H9 (cell line): ENCODE data around the gene OR51M1. TPM values are rescaled to one million over a fixed set of nuclear protein-coding genes. Genes with fewer than 3 reads are reported as not detected.

Experiments used
- DNase-seq: peaks from one replicate; pipeline ENCODE4 v3.0.0-alpha.2; 2017
- H2AFZ ChIP-seq: one replicate; pipeline ENCODE4 v1.6.1; 2013; ENCODE audit warnings: mild to moderate bottlenecking, low read length, control low read depth, moderate library complexity
- H2AK5ac ChIP-seq: 2 replicates; pipeline ENCODE4 v1.6.1; 2013; ENCODE audit warnings: low read length, control low read depth, mixed read lengths; ENCODE audit not compliant: insufficient read length
- H2BK120ac ChIP-seq: one replicate; pipeline ENCODE4 v1.6.1; 2013; ENCODE audit warnings: low read depth, mild to moderate bottlenecking, low read length, control low read depth, inconsistent platforms; ENCODE audit not compliant: poor library complexity, severe bottlenecking
- H2BK12ac ChIP-seq: 2 replicates; pipeline ENCODE4 v1.6.1; 2013; ENCODE audit warnings: low read length, control low read depth, mixed read lengths, low read depth; ENCODE audit not compliant: insufficient read length
- H2BK15ac ChIP-seq: 2 replicates; pipeline ENCODE4 v1.6.1; 2013; ENCODE audit warnings: low read depth, low read length, control low read depth
- H2BK20ac ChIP-seq: one replicate; pipeline ENCODE4 v1.6.1; 2013; ENCODE audit warnings: low read depth, mild to moderate bottlenecking, low read length, control low read depth, inconsistent platforms; ENCODE audit not compliant: poor library complexity, severe bottlenecking
- H2BK5ac ChIP-seq: 2 replicates; pipeline ENCODE4 v1.6.1; 2013; ENCODE audit warnings: low read length, control low read depth, mixed read lengths; ENCODE audit not compliant: insufficient read length
- H3K14ac ChIP-seq: 2 replicates; pipeline ENCODE4 v1.6.1; 2013; ENCODE audit warnings: low read length, control low read depth; ENCODE audit not compliant: insufficient read depth
- H3K18ac ChIP-seq: 2 replicates; pipeline ENCODE4 v1.6.1; 2013; ENCODE audit warnings: low read depth, mild to moderate bottlenecking, mixed read lengths, low read length, control low read depth; ENCODE audit not compliant: insufficient read length
- H3K23ac ChIP-seq: 2 replicates; pipeline ENCODE4 v1.6.1; 2013; ENCODE audit warnings: low read length, control low read depth, mixed read lengths, low read depth; ENCODE audit not compliant: insufficient read length
- H3K23me2 ChIP-seq: 2 replicates; pipeline ENCODE4 v1.6.1; 2013; ENCODE audit warnings: low read depth, mild to moderate bottlenecking, mixed read lengths, low read length, control low read depth; ENCODE audit not compliant: insufficient read length, poor library complexity, severe bottlenecking
- H3K27ac ChIP-seq: 2 replicates; pipeline ENCODE4 v1.5.1; 2013; ENCODE audit warnings: low read length, control low read depth, mixed read lengths, low read depth; ENCODE audit not compliant: insufficient read length
- H3K27me3 ChIP-seq: 2 replicates; pipeline ENCODE4 v1.6.1; 2013; ENCODE audit warnings: low read length, control low read depth, inconsistent platforms; ENCODE audit not compliant: insufficient read depth
- H3K4ac ChIP-seq: 2 replicates; pipeline ENCODE4 v1.6.1; 2013; ENCODE audit warnings: low read depth, mild to moderate bottlenecking, control low read depth, inconsistent platforms, low read length, moderate library complexity
- H3K4me1 ChIP-seq: 2 replicates; pipeline ENCODE4 v1.6.1; 2013; ENCODE audit warnings: low read length, control low read depth, inconsistent platforms; ENCODE audit not compliant: insufficient read depth
- H3K4me2 ChIP-seq: 2 replicates; pipeline ENCODE4 v1.6.1; 2013; ENCODE audit warnings: low read length, control low read depth, mixed read lengths; ENCODE audit not compliant: insufficient read length, insufficient read depth
- H3K56ac ChIP-seq: 2 replicates; pipeline ENCODE4 v1.6.1; 2013; ENCODE audit warnings: low read depth, mild to moderate bottlenecking, mixed read lengths, low read length, control low read depth; ENCODE audit not compliant: insufficient read length
- H3K79me1 ChIP-seq: 2 replicates; pipeline ENCODE4 v1.6.1; 2013; ENCODE audit warnings: low read depth, mild to moderate bottlenecking, moderate library complexity, low read length, control low read depth, inconsistent platforms; ENCODE audit not compliant: insufficient read depth, poor library complexity, severe bottlenecking
- H3K79me2 ChIP-seq: 2 replicates; pipeline ENCODE4 v1.6.1; 2013; ENCODE audit warnings: low read length, control low read depth, inconsistent platforms; ENCODE audit not compliant: insufficient read depth
- H3K9ac ChIP-seq: 2 replicates; pipeline ENCODE4 v1.6.1; 2013; ENCODE audit warnings: low read length, control low read depth, mixed read lengths; ENCODE audit not compliant: insufficient read length; ENCODE audit errors: extremely low read depth
- H3K9me3 ChIP-seq: one replicate; pipeline ENCODE4 v1.6.1; 2013; ENCODE audit warnings: low read depth, low read length, inconsistent platforms; ENCODE audit not compliant: control insufficient read depth
- H3T11ph ChIP-seq: one replicate; pipeline ENCODE4 v1.6.1; 2013; ENCODE audit warnings: mild to moderate bottlenecking, low read length, control low read depth, inconsistent platforms
- H4K20me1 ChIP-seq: one replicate; pipeline ENCODE4 v1.6.1; 2013; ENCODE audit not compliant: control insufficient read depth, insufficient read length, insufficient read depth
- H4K5ac ChIP-seq: 2 replicates; pipeline ENCODE4 v1.6.1; 2013; ENCODE audit warnings: low read depth, mild to moderate bottlenecking, mixed read lengths, low read length, control low read depth; ENCODE audit not compliant: insufficient read length
- H4K8ac ChIP-seq: replicated peaks from 2 replicates; pipeline ENCODE4 v1.6.1; 2013; ENCODE audit warnings: low read length, control low read depth, mixed read lengths, low read depth; ENCODE audit not compliant: insufficient read length
- H4K91ac ChIP-seq: 2 replicates; pipeline ENCODE4 v1.6.1; 2013; ENCODE audit warnings: low read depth, mild to moderate bottlenecking, moderate library complexity, mixed read lengths, low read length, control low read depth; ENCODE audit not compliant: insufficient read length
- H3K27ac Mint-ChIP-seq, 3 experiments: 2 replicates in 2 of 3; 3 replicates in 1 of 3; pipeline ENCODE4 v1.8.0; 2020 to 2021; ENCODE audit warnings: mixed read lengths in 3 of 3, mild to moderate bottlenecking in 1 of 3, moderate library complexity in 1 of 3
- H3K27me3 Mint-ChIP-seq: 2 replicates; pipeline ENCODE4 v1.8.0; 2021; ENCODE audit warnings: low read depth, mild to moderate bottlenecking, moderate library complexity, mixed read lengths
- H3K36me3 Mint-ChIP-seq, 3 experiments: 2 replicates in 2 of 3; 3 replicates in 1 of 3; pipeline ENCODE4 v1.8.0; 2020 to 2021; ENCODE audit warnings: low read depth in 3 of 3, mixed read lengths in 3 of 3; ENCODE audit not compliant: insufficient read depth in 1 of 3
- H3K4me1 Mint-ChIP-seq, 2 experiments: 2 replicates each; pipeline ENCODE4 v1.8.0; 2020; ENCODE audit warnings: mixed read lengths in 2 of 2
- H3K4me3 Mint-ChIP-seq, 2 experiments: 2 replicates in 1 of 2; 3 replicates in 1 of 2; pipeline ENCODE4 v1.8.0; 2020 to 2021; ENCODE audit warnings: mild to moderate bottlenecking in 2 of 2, mixed read lengths in 2 of 2, moderate library complexity in 1 of 2
- H3K9me3 Mint-ChIP-seq, 2 experiments: 2 replicates in 1 of 2; 3 replicates in 1 of 2; pipeline ENCODE4 v1.8.0; 2020; ENCODE audit warnings: mild to moderate bottlenecking in 2 of 2, mixed read lengths in 2 of 2, moderate library complexity in 1 of 2
- WGBS: extraction: QIAGEN DNeasy Blood & Tissue Kit; methylation state at CpG from one replicate; pipeline ENCODE4 v1.1.7; 2013; ENCODE audit warnings: missing lambda C conversion rate, low lambda C conversion rate, mixed read lengths; ENCODE audit not compliant: insufficient read length; ENCODE audit errors: extremely low coverage; 5-methylcytosine and 5-hydroxymethylcytosine counted together
- total RNA-seq: library from RNA; stranded (reverse); gene quantifications from 2 replicates; pipeline ENCODE4 v1.2.1, GENCODE V29; 2021
- TF ChIP-seq, protein P1 (sequence below): fragments of 200-600 bp; sonication (generic); conservative IDR thresholded peaks from 3 replicates; pipeline ENCODE4 v1.8.0; 2021; ENCODE audit warnings: antibody characterized with exemption, mild to moderate bottlenecking

Gene OR51M1
- total RNA-seq, 1 experiment from 2014 or later, result not detected

DNA sequence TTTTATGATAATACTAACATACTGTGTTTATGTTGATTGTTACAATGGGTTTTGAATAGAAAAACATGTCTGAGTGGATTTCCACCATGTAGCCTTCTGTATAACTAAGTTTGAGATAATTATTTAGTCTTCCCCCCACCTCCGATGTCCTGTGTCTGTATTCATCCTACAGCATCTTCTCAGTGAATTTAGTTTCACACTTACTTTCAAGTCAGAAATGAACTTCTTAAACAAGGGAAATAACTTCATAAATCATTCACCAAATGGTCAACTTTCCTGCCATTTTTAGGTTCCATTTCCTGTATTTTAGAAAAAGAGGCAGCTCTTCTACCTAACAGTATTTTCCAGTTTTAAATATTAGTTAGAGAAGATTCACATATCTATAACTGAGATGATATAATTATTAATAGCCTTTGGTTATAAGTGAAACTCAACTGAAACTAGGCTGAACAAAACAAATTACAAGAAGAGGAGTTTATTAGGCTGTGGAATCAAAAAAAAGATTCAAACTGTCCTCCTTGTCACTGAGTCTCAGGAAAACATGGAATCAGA lies 43.8 kb upstream of the OR51M1 start:
- Histone ChIP-seq H4K5ac (no peak overlapping the region), H4K91ac (no peak overlapping the region), H4K8ac (no peak overlapping the region), H4K20me1 (no peaks in the 10 kb centered on the region), H2AK5ac (no peak overlapping the region), H3K14ac (no peak overlapping the region), H3K79me2 (no peaks in the 10 kb centered on the region), H2BK15ac (no peak overlapping the region), H3K56ac (no peak overlapping the region), H3K9me3 (no peaks in the 10 kb centered on the region), H3K18ac (no peak overlapping the region), H2BK5ac (no peak overlapping the region), H3K4me1 (no peaks in the 10 kb centered on the region), H3K23me2 (no peaks in the 10 kb centered on the region), H3K4ac (no peak overlapping the region), H2BK20ac (no peak overlapping the region), H2BK120ac (no peak overlapping the region), H2BK12ac (no peak overlapping the region), H3T11ph (no peak overlapping the region), H3K4me2 (no peak overlapping the region), H3K23ac (no peak overlapping the region), H3K27ac (no peak overlapping the region), H2AFZ (no peak overlapping the region), H3K27me3 (no peaks in the 10 kb centered on the region), H3K9ac (no peak overlapping the region), H3K79me1 (no peaks in the 10 kb centered on the region)
- Mint-ChIP-seq H3K9me3 (no peaks in the 10 kb centered on the region), H3K4me1 (0 out of 4 replicates have a peak, but pooled peaks cover 0 to 3% of the 10 kb centered on the region in 2 experiments), H3K27ac (no peak overlapping the region), H3K4me3 (no peak overlapping the region), H3K27me3 (no peaks in the 10 kb centered on the region), H3K36me3 (no peaks in the 10 kb centered on the region)
- no peak for DNase-seq
- TF ChIP-seq, protein P1, sequence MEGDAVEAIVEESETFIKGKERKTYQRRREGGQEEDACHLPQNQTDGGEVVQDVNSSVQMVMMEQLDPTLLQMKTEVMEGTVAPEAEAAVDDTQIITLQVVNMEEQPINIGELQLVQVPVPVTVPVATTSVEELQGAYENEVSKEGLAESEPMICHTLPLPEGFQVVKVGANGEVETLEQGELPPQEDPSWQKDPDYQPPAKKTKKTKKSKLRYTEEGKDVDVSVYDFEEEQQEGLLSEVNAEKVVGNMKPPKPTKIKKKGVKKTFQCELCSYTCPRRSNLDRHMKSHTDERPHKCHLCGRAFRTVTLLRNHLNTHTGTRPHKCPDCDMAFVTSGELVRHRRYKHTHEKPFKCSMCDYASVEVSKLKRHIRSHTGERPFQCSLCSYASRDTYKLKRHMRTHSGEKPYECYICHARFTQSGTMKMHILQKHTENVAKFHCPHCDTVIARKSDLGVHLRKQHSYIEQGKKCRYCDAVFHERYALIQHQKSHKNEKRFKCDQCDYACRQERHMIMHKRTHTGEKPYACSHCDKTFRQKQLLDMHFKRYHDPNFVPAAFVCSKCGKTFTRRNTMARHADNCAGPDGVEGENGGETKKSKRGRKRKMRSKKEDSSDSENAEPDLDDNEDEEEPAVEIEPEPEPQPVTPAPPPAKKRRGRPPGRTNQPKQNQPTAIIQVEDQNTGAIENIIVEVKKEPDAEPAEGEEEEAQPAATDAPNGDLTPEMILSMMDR, result no peak
- WGBS, result no CpG with 5 or more reads among the region's 1 CpG
